HUDEP-2 (cell line): ENCODE results near the gene CRABP1.

Experiments used
- DNase-seq, 76 experiments: peaks; one replicate each; lab custom pipeline; 2025; ENCODE audit not compliant: unreplicated experiment in 76 of 76; lab: John Stamatoyannopoulos, UW

CRABP1 gene

DNA sequence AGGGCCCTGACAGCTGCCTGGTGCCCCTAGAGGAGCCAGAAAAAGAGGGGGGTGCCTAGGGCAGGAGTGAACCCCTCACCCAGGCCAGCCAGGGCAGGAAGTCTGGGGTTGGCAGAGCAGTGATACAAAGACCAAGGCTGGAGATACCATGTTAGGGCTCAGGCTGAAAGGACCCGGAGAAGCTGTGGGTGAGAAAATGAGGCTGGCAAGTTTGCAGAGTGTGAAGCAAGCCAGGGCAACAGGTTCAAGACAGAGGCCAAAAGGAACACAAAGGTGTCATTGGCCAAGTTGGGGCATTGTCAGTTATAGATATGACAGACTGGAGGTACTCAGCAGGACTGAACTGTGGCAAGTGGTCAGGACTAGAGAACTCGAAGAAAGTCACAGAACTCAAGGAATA, 57.2 kb downstream of the CRABP1 start:
- no peak for DNase-seq
